C4-2B (cell line): ENCODE results near the gene ZNF772.

ENCODE experiments used
- CTCF ChIP-seq: fragments of 450-650 bp; conservative IDR thresholded peaks from 2 replicates; pipeline ENCODE4 v1.5.1; 2017; ENCODE audit warnings: mild to moderate bottlenecking
- ZFX ChIP-seq: fragments of 450-650 bp; IDR thresholded peaks from 2 replicates; pipeline ENCODE4 v1.6.1; 2017

- TF ChIP-seq CTCF (no peak), ZFX (no peak)
Observed at GRCh38 chr19:57452307-57452706, 25.1 kb downstream of the ZNF772 start.
